ENCODE results near the gene MTIF3. TPM values are rescaled to one million over a fixed set of nuclear protein-coding genes. Genes with fewer than 3 reads are reported as not detected.

MTIF3 gene
- total RNA-seq, 1 experiment from 2014 or later: 31.6 TPM

GRCh38 chr13:27404680-27405079 lies 45.7 kb downstream of the MTIF3 start:
- H4K8ac ChIP-seq (replicated peaks; ENCODE audit: insufficient read length, low read depth, low read length): no peak overlapping the region
- H3K27me3 ChIP-seq (ENCODE audit: insufficient read depth, low read length): no peaks in the 10 kb centered on the region
- H3K27me3 Mint-ChIP-seq (ENCODE audit: low read depth): peaks cover 1% of the 10 kb centered on the region; the same call in 1 of the 2 replicates
- no peak overlapping the region for H4K91ac ChIP-seq (ENCODE audit: insufficient read length, low read depth, low read length)
- no peak overlapping the region for H2BK120ac ChIP-seq (ENCODE audit: low read depth, low read length, poor library complexity, severe bottlenecking)
- no peak overlapping the region for H2BK12ac ChIP-seq (ENCODE audit: insufficient read length, low read depth, low read length)
- no peak overlapping the region for H3K18ac ChIP-seq (ENCODE audit: insufficient read length, low read depth, low read length)
- H3K23me2 ChIP-seq (ENCODE audit: insufficient read length, low read depth, low read length, poor library complexity, severe bottlenecking): no peaks in the 10 kb centered on the region
- H3K4ac ChIP-seq (ENCODE audit: low read depth, low read length): no peak overlapping the region
- H3K56ac ChIP-seq (ENCODE audit: insufficient read length, low read depth, low read length): no peak overlapping the region
- no peak overlapping the region for H3K9ac ChIP-seq (ENCODE audit: extremely low read depth, insufficient read length, low read length)
- H3K9me3 ChIP-seq (ENCODE audit: control insufficient read depth, low read depth, low read length): no peaks in the 10 kb centered on the region
- H2BK20ac ChIP-seq (ENCODE audit: low read depth, low read length, poor library complexity, severe bottlenecking): no peak overlapping the region
- no peak overlapping the region for H2BK15ac ChIP-seq (ENCODE audit: low read depth, low read length)
- H3K79me1 ChIP-seq (ENCODE audit: insufficient read depth, low read depth, low read length, poor library complexity, severe bottlenecking): no peaks in the 10 kb centered on the region
- H3K23ac ChIP-seq (ENCODE audit: insufficient read length, low read depth, low read length): no peak overlapping the region
- H2AK5ac ChIP-seq (ENCODE audit: insufficient read length, low read length): no peak overlapping the region
- no peak overlapping the region for H3K27ac ChIP-seq (ENCODE audit: insufficient read length, low read depth, low read length)
- no peaks in the 10 kb centered on the region; a peak in 1 of 5 replicates for H3K9me3 Mint-ChIP-seq
- H3K4me2 ChIP-seq (ENCODE audit: insufficient read depth, insufficient read length, low read length): no peak overlapping the region
- WGBS (ENCODE audit: extremely low coverage, insufficient read length, low lambda C conversion rate): no CpG with 5 or more reads among the region's 17 CpGs
- H2AFZ ChIP-seq (ENCODE audit: low read length): no peak overlapping the region
- H3K14ac ChIP-seq (ENCODE audit: insufficient read depth, low read length): no peak overlapping the region
- no peaks in the 10 kb centered on the region for H3K36me3 Mint-ChIP-seq (ENCODE audit: insufficient read depth in 1 of 3, low read depth in 3 of 3)
- TF ChIP-seq CTCF (conservative IDR thresholded peaks at IDR 0.05): no peak
- H2BK5ac ChIP-seq (ENCODE audit: insufficient read length, low read length): no peak overlapping the region
- DNase-seq: no peak
- peaks cover 14 to 15% of the 10 kb centered on the region in 2 experiments for H3K4me1 Mint-ChIP-seq
- H3K4me1 ChIP-seq (ENCODE audit: insufficient read depth, low read length): peaks cover 9% of the 10 kb centered on the region; the same call in 1 of the 2 replicates
- H3T11ph ChIP-seq (ENCODE audit: low read length): no peak overlapping the region
- H4K5ac ChIP-seq (ENCODE audit: insufficient read length, low read depth, low read length): no peak overlapping the region
- H3K4me3 Mint-ChIP-seq: no peak overlapping the region
- no peaks in the 10 kb centered on the region for H3K79me2 ChIP-seq (ENCODE audit: insufficient read depth, low read length)
- H3K27ac Mint-ChIP-seq: peak overlapping the region in 1 of 3 experiments; percentile 27; a peak in 1 of 7 replicates
- no peaks in the 10 kb centered on the region for H4K20me1 ChIP-seq (ENCODE audit: control insufficient read depth, insufficient read depth, insufficient read length)

Data from H9 (cell line).